Dermis microvascular lymphatic vessel endothelial cell (primary cell): Measurements from ENCODE around the gene MRPL24. TPM values are rescaled to one million over a fixed set of nuclear protein-coding genes. Genes with fewer than 3 reads are reported as not detected.

ENCODE experiments used
- DNase-seq, 2 donors: peaks; one replicate each; pipeline versions ENCODE4 v3.0.0 to v3.0.0-alpha.2; 2010; ENCODE audit warnings: low read depth in 2 of 2
- total RNA-seq: library from RNA; depleted of rRNA; stranded (reverse); fragments of >200 nt; gene quantifications from 2 replicates; pipeline ENCODE4 v1.2.1, GENCODE V29; 2014

The MRPL24 gene
- total RNA-seq, 1 donor from 2014 or later: 46.7 TPM

- DNase-seq: no peak
Measured at GRCh38 chr1:156711011-156711817, 29.7 kb downstream of the MRPL24 start.

GRCh38 chr1:156709757-156710489 is 31.0 kb downstream of the MRPL24 start:
- peak in 1 of 2 donors; percentile 38 for DNase-seq

GRCh38 chr1:156709031-156709430 is 31.9 kb downstream of the MRPL24 start:
- DNase-seq: no peak

GRCh38 chr1:156708218-156708661 is 32.6 kb downstream of the MRPL24 start:
- no peak for DNase-seq

GRCh38 chr1:156707417-156708217 is 33.3 kb downstream of the MRPL24 start:
- no peak for DNase-seq

GRCh38 chr1:156706657-156707416 is 34.1 kb downstream of the MRPL24 start:
- no peak for DNase-seq

GRCh38 chr1:156705918-156706656 is 34.8 kb downstream of the MRPL24 start:
- DNase-seq: peak in 1 of 2 donors; percentile 53

GRCh38 chr1:156705321-156705917 is 35.5 kb downstream of the MRPL24 start, which contains the start of gene CRABP2:
CRABP2 (minus strand) TSS chr1:156705583; CDS start chr1:156705446, 137 bp downstream.
- DNase-seq: no peak

- peak in 1 of 2 donors; percentile 75 for DNase-seq
Measured at GRCh38 chr1:156704930-156705320, 36.0 kb downstream of the MRPL24 start.

- no peak for DNase-seq
Measured at GRCh38 chr1:156704166-156704711, 36.6 kb downstream of the MRPL24 start.

- no peak for DNase-seq
Measured at GRCh38 chr1:156703741-156704140, 37.1 kb downstream of the MRPL24 start.

GRCh38 chr1:156703336-156703735 is 37.6 kb downstream of the MRPL24 start:
- DNase-seq: no peak

GRCh38 chr1:156700736-156701531 is 40.0 kb downstream of the MRPL24 start:
- DNase-seq: no peak

GRCh38 chr1:156698995-156699394 is 41.9 kb downstream of the MRPL24 start:
- DNase-seq: no peak

GRCh38 chr1:156697481-156697880 is 43.4 kb downstream of the MRPL24 start:
- no peak for DNase-seq

- DNase-seq: no peak
Measured at GRCh38 chr1:156696755-156697154, 44.1 kb downstream of the MRPL24 start.

GRCh38 chr1:156694690-156694962 is 46.3 kb downstream of the MRPL24 start:
- no peak for DNase-seq

- no peak for DNase-seq
Measured at GRCh38 chr1:156693848-156694689, 46.8 kb downstream of the MRPL24 start.
